Fibroblast of pulmonary artery (primary cell): ENCODE results near the gene SKOR1.

Experiments
- DNase-seq: peaks from one replicate; pipeline ENCODE4 v3.0.0-alpha.2; 2010; ENCODE audit warnings: low read depth
- H3K4me3 ChIP-seq: replicated peaks from 2 replicates; pipeline ENCODE4 v1.5.1; 2011; ENCODE audit warnings: low read depth, mild to moderate bottlenecking, control low read depth, low read length, moderate library complexity
- TF ChIP-seq, protein P1 (sequence below): IDR thresholded peaks from 2 replicates; pipeline ENCODE4 v1.5.1; 2011; ENCODE audit warnings: mild to moderate bottlenecking, control low read depth, low read length, inconsistent platforms; ENCODE audit errors: missing control alignments

The SKOR1 gene

DNA sequence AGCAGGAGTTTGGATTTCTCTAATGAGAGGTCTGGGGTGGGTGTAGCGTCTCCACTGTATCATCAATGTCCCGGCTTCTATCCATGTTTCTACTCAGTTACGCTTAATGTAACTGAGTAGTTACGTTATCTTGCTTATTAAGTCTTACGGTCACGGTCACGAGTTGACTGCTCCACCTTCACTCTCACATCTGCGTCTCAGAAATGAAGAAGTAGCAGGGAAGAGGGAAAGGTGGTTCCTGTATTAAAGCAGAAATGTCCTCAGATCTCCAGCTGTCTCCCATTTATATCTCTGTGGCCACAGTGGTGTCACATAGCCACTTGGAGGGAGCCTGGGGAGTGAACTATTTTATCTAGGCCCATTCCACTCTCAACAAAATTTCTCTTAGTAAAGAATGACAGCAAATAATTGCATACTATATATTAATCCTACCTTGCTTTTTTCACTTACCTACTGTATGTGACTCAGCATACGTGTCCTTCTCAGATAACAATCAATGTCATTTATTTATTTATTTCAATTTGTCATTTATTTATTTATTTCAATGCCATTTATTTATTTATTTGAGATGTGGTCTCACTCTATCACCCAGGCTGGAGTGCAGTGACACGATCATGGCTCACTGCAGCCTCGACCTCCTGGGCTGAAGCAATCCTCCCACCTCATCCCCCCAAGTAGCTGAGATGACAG is 54.3 kb downstream of the SKOR1 start:
- TF ChIP-seq, protein P1, sequence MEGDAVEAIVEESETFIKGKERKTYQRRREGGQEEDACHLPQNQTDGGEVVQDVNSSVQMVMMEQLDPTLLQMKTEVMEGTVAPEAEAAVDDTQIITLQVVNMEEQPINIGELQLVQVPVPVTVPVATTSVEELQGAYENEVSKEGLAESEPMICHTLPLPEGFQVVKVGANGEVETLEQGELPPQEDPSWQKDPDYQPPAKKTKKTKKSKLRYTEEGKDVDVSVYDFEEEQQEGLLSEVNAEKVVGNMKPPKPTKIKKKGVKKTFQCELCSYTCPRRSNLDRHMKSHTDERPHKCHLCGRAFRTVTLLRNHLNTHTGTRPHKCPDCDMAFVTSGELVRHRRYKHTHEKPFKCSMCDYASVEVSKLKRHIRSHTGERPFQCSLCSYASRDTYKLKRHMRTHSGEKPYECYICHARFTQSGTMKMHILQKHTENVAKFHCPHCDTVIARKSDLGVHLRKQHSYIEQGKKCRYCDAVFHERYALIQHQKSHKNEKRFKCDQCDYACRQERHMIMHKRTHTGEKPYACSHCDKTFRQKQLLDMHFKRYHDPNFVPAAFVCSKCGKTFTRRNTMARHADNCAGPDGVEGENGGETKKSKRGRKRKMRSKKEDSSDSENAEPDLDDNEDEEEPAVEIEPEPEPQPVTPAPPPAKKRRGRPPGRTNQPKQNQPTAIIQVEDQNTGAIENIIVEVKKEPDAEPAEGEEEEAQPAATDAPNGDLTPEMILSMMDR = no peak
- no peak for DNase-seq
- H3K4me3 ChIP-seq = no peak overlapping the region

DNA sequence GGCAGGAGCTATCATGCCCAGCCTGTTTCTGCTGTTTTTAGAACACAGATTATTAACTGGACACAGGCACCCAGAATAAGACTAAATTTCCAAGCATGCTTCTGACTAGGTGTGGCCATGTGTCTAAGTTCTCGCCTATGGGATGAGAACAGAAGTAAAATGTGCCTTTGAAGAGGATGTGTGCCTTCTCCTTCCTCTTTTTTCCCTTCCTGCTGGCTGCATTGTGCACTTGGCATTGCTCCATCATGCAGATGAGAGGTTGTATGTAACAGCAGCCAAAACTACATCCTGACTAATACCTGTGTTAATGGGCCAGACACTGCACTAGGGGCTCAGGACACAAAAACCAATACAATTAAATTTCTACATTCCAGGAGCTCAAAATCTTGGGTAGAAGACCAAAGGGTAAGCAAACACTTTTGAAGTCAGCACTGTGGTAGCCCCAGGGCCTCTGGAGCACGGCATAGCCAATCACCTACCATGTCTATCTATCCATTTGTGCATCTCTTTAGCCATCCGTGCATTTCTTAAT is 55.4 kb downstream of the SKOR1 start:
- DNase-seq = peak; percentile 36

DNA sequence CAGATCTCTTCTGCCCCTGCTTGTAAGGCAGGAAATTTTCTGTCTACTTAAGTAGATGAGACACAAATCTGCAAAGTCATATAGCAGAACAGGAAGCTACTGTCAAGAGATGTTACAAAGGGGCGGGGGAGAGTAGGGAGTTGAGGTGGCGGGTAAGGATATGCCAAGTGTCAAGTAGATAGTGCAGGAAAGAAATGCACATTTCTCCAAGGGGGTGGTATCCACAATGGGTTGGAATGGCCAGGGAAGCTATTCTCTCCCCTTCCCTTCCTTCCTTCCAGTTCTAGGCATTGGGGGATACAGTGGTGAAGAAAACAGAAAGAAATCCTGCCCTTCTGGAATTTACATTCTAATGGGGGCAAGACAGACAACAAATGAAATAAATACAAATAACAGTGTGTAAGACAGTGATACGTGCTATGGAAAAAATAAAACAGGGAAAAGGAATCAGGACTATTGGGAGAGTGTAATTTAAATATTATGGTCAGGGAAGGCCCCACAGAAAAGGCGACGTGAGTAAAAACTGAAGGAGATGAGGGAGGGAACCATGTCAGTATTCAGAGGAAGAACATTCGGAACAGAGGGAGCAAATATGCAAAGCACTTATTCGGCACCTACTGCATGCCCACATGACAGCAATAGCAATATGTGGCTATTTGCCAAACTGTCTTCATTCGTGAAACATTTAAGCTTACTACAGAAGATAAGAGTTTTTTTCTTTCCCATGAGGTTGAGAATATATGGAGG is 57.4 kb downstream of the SKOR1 start:
- H3K4me3 ChIP-seq = no peak overlapping the region
- DNase-seq = peak; percentile 45
- TF ChIP-seq, protein P1 = no peak

More for the DNA sequence above, 55.4 kb downstream of the SKOR1 start:
- TF ChIP-seq, protein P1 = no peak
- H3K4me3 ChIP-seq = no peak overlapping the region

DNA sequence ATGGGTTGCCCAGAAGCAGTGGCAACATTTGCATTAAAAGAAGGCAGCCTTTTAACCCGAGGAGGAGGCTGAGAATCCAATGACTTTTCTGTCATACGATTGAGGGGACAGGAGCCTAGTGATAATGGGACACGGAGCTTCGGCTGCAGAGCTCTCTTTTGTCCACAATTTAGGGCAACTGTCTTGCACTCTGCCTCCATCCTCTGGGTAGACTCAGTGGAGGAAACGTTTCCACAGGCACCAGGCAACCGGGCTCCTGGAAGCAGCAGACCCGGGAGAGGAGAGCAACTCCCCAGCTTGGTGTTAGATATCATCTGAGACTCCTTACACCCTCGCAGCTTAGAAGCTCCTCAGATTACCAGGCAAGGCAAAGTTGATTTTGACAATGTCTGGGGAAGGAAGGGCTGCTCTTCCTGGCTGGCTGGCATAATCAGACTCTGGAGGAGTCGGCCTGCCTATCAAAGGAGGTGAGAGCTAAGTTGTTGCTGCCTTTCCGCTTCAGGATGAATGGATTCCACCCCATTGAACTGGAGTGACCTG is 58.0 kb downstream of the SKOR1 start:
- TF ChIP-seq, protein P1 = no peak
- DNase-seq = no peak
- no peak overlapping the region for H3K4me3 ChIP-seq

DNA sequence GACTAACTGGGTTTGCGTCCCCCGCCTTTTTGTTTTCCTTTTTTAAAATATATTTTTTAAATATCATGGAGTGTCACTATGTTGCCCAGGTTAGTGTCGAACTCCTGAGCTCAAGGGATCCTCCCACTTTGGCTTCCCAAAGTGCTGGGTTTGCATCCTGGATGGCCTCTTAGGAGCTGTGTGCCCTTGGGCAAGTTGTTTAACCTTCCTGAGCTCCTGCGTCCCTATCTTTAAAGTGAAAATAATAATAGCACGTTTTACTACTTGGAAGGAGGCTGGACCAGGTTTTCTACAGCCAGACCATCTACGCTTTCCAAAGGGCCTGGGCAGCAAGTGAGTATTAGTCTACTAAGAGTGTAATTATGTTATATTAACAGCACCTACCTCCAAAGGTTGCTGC is 58.7 kb downstream of the SKOR1 start:
- H3K4me3 ChIP-seq = no peak overlapping the region
- TF ChIP-seq, protein P1 = no peak
- DNase-seq = no peak
